CD4-positive, alpha-beta T cell treated with Interleukin-17A for 1 hour (primary cell): Measurements from ENCODE around the gene PLK3.
"Not testable (repeated sequence)": the region's sequence is repeated elsewhere in the genome, so short reads cannot be mapped to it uniquely, and the experiment has no call there.

Source experiments
- DNase-seq: peaks from one replicate; pipeline ENCODE4 v3.0.0-alpha.2; 2020

Gene PLK3

DNA sequence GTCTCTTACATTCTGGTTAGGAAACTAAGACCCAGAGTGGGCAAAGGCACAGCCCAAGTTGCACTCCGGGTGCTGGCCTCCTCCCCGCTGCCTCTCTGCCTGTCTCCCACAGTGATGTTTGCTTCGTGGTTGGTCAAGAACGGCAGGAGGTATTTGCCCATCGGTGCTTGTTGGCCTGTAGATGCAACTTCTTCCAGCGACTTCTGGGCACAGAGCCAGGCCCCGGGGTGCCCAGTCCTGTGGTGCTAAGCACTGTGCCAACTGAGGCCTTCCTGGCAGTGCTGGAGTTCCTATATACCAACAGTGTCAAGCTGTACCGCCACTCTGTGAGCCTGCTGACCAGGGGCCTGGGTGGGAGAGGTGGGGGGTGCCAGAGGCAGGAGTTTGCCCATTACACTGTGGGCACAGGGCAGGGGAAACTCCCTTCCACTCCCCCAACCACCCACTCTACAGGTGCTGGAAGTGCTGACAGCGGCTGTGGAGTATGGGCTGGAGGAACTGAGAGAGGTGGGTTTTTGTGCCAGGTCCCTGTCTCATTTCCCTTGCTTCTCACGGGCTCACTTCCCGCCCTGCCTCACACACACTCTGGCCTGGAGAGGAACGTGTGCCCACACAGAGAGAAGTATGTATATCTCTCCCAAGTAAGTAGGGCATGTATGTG lies 10.1 kb downstream of the PLK3 start:
- peak; percentile 68 for DNase-seq

DNA sequence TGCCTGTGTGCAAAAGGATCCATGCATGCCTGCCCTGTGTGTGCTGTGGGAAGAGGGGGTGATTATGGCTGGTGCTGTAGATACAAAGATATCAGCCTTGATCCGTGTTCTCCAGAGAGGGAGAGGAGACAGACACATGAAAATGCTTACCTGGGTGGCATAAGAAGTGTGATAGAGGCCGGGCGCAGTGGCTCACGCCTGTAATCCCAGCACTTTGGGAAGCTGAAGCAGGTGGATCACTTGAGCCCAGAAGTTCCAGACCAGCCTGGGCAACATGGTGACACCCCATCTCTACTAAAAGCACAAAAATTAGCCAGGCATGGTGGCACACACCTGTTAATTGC lies 10.6 kb downstream of the PLK3 start:
- DNase-seq: not testable (repeated sequence)

DNA sequence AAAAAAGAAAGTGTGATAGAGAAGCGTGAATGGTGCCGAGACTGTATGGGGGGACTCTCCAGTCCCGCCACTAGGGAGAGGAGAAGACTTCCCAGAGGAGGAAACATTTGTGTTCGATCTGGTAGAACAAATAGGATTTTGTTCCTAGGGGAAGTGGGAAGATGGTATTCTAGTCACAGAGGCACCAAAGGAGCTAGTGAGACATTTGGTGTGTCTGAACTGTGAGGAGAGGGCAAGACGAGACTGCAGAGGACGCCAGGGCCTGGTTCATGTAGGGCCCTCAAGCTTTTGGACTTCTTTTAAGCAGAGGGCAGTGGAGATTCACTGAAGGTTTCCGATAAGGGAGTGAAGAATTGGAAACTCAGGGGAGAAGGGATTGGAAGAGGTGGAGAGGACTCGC lies 11.1 kb downstream of the PLK3 start:
- peak; percentile 36 for DNase-seq

DNA sequence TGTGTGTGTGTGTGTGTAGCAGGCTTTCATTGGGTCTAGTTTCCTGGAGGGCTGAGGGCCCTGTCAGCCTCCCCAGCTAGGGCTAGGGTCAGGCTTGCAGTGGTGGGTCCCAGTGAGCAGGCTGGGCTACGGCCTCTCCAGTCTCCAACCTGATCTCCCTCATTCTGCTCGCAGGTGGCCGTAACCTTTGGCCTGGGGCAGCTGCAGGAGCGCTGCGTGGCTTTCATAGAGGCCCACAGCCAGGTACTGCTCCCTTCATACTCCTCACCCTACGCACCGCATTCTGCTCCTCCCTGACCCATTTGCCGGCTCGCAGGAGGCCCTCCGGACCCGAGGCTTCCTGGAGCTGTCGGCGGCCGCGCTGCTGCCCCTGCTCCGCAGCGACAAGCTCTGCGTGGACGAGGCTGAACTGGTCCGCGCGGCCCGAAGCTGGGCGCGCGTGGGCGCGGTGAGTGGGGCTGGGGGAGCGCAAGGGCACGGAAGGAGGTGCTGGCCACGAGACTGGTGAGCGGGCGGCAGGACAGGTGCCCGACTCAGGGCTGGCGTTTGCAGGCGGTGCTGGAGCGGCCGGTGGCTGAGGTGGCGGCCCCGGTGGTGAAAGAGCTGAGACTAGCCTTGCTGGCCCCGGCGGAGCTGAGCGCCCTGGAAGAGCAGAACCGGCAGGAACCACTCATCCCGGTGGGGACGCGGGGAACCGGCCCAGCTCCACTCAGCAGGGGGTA lies 12.8 kb downstream of the PLK3 start:
- DNase-seq: peak; percentile 28

DNA sequence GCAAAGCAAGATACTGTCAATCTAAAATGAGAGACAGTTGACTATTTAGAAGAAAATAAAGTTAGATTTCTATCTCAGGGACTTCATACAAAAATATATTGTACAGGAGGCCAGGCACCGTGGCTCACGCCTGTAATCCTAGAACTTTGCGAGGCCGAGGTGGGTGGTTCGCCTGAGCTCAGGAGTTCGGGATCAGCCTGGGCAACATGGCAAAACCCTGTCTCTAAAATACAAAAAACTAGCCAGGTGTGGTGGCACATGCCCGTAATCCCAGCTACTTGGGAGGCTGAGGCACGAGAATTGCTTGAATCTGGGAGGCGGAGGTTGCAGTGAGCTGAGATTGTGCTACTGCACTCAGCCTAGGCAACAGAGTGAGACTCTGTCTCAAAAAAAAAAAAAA lies 15.7 kb downstream of the PLK3 start:
- not testable (repeated sequence) for DNase-seq

DNA sequence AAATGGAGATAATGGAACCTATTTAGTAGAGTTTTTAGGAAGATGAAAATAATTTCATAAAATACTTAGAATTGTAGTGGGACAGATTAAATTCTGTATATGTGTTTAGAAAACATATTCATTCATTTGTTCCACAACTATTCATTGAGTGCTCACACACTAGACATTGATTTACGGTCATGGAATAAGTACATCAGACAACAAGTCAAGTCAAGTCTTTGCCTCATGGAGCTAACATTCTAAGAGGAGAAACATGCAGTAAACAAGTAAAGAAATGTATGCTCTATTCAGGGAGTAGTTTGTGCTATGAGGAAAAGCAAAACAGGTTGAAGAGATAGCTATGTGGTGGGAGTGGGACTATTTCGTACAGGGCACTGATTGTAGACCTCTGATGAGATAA lies 17.1 kb downstream of the PLK3 start:
- peak; percentile 17 for DNase-seq

DNA sequence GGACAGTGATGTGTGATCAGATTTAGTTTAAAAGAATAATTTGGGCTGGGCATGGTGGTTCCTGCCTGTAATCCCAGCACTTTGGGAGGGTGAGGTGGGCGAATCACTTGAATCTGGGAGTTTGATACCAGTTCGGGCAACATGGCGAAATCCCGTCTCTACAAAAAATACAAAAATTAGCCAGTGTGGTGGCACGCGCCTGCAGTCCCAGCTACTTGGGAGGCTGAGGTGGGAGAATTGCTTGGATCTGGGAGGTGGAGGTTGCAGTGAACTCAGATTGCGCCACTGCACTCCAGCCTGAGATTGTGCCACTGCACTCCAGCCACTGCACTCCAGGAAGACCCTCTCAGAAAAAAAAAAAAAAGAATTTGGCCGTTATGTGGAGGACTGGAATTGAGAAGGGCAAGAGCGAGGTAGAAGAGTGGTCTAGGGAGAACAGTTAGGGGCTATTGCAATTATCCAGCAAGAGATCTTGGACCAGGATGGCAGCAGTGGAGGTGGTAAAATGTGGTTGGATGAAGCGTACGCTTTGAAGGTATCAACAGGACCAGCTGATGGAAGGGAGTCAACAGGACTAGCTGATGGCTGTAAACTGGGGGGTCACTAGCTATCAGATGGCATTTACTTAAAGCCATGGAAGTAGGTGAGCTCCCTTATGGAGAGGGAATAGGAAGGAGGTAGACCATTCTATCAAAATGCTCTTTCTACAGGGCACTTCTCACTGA lies 17.8 kb downstream of the PLK3 start:
- DNase-seq: peak; percentile 21

DNA sequence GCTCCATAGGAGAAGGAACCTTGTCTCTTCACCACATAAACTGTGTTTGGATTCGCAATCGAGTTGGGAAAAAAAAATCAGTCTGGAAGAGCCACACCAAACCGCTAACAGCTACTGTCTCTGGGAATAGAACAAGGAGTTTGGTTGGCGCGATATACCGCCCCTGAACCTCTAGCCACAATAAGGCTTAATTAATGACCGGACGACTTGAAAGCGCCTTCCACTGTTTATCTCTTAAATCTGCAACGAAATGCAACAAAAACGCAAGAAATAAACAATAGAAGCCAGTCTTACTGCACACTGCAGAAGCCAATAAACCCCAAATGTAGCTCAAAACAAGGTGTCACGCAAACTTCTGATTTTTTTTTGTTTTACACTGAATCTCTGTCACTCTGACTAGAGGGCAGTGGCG lies 19.0 kb downstream of the PLK3 start:
- no peak for DNase-seq

DNA sequence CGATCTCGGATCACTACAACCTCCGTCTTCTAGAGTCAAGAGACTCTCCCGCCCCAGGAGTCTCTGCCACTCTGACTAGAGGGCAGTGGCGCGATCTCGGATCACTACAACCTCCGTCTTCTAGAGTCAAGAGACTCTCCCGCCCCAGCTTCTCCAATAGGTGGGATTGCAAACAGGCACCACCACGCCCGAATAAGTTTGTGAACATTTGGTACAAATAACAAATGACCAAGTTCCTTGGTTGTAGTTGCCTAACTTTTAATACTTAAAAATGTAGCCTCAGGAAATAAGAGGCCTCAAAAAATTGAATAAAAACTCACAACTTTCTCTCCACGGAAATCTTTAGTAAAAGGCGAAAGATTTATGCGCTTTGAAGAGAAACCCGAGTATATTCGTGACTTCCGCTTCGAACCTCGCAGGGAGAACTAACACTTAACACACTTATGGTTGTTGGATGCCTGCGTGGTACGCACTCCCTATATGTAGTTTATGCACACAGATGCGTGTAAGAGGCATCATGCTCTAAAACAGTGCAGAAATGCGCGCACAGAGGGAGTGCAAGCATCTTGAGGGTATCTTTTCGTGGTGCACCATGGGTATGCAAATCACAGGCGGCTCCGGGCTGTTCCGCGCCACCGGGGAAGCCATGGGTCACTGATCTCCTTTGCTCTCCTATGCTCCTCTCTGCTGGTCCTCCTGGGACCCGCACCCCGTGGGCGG lies 19.6 kb downstream of the PLK3 start:
- DNase-seq: peak; percentile 90

DNA sequence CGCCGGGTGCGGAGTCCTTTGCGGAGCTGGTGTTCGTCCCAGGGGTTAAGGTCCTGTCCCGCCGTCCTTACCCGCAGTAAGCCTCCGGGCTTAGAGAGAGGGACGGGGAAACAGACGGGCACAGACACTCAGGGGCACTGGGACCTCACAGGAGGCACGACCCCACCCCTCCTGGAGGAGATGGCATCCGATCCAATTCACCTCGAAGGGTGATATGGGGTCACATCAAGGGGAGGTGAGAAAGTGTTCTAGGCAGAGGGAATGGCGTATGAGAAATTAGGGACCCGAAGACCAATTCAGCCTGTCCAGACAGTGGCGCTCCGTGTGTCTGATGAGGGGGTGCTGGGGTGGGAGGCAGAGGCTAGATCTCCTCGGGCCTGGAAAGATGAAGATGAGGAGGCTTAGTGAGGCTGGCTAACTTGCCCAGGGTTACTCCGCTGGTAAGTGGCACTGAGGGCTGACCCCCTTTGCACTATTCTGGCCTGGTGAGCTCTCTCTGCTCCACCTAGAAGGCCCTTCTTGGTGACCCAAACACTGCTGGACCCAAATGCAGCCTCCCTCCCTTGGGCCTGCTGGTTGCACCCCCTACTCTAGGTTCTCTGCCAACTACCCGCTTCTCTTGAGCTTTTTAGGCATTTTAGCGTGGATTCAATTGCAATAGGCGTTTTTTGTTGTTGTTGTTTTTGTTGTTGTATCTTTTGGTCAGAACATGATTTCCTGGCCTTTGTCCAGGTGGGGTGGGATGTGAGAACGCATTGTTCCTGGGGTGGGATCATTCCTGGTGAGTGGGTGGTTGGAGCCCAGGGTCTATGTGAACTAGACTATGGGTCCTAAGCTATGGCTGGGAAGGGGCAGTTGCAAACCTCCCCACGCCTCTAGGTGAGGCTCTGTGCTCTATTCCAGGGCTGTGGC lies 20.4 kb downstream of the PLK3 start:
- peak; percentile 21 for DNase-seq

DNA sequence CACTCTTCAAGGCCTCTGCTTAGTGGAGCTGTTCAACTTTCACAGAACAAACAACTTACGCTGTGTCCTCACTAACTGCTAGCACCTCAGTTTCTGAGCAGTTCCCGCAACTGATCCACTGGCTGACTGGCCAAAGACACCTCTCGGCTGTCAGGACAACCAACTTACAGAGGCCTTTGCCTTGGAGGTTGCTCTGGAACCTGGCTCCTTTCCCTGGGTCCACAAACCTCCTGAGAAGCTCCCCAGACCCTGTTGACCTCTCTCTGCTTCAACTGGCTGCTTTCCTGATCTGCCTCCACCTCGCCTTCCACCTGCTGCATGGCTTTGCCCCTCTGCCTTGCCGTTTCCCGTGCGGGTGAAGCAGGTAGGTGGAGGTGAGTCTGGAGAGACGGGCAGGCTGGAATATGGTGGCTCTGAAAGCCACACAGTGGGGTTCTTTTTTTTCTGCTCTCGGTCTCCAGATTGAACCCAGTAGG lies 21.1 kb downstream of the PLK3 start:
- DNase-seq: peak; percentile 17

DNA sequence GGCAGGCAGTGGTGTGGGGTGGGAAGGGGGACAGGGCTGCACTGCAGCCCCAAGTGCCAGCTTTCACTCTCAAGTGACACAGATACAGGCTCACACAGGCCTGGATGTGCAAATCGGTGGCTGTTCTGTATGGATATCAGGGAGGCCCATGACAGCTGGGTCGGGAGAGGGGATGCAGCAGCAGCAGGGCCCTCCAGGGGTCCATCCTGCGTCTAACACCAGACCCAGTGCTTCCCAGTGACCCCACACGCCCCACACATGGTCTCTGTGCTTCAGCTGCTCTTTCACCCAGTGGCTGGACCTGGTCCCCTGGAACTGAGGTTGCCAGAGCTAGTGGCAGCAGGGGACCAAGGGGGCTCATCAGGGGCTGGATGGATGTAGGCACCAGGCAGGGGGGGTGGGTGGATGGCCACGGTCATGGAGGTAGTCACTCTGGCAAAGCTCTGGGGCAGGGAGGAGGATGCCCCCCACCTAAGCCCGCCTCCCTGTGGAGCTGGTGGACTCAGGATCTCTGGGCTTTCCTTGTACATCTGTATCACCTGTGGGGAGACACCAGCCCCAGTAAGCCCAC lies 22.0 kb downstream of the PLK3 start:
- DNase-seq: peak; percentile 14

DNA sequence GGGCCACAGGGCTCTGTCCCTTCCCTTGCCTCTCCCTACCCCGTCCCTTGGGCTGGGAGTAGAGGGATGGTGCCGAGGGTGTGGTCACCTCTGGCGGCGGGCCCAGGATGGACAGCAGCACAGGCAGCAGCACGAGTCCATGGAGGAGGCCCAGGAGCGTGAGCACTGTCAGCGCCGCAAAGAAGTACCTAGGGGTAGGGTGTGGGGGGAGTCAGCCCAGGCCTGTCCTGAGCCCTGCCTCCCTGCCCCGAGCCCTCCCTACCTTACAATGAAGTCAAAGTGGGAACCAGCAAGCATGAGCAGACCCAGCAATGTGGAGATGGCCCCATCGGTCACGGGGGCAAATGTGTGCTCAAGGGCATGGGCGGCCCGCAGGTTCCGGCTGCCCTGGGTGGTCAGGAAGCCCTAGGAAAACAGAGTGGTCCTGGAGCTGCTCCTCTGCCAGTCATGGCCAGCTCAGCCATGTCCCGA lies 22.8 kb downstream of the PLK3 start:
- DNase-seq: no peak

DNA sequence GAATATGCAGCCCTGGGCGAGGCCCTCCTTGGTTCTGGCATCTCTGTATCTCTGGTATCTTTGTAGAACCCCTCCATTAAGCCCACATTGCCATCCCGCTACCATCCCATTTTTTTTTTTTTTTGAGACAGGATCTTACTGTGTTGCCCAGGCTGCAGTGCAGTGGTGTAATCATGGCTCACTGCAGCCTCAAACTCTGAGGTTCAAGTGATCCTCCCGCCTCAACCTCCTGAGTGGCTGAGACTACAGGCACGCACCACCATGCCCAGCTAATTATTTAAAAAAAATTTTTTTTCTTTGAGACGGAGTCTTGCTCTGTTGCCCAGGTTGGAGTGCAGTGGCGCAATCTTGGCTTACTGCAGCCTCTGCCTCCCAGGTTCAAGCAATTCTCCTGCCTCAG lies 24.2 kb downstream of the PLK3 start:
- DNase-seq: not testable (repeated sequence)

DNA sequence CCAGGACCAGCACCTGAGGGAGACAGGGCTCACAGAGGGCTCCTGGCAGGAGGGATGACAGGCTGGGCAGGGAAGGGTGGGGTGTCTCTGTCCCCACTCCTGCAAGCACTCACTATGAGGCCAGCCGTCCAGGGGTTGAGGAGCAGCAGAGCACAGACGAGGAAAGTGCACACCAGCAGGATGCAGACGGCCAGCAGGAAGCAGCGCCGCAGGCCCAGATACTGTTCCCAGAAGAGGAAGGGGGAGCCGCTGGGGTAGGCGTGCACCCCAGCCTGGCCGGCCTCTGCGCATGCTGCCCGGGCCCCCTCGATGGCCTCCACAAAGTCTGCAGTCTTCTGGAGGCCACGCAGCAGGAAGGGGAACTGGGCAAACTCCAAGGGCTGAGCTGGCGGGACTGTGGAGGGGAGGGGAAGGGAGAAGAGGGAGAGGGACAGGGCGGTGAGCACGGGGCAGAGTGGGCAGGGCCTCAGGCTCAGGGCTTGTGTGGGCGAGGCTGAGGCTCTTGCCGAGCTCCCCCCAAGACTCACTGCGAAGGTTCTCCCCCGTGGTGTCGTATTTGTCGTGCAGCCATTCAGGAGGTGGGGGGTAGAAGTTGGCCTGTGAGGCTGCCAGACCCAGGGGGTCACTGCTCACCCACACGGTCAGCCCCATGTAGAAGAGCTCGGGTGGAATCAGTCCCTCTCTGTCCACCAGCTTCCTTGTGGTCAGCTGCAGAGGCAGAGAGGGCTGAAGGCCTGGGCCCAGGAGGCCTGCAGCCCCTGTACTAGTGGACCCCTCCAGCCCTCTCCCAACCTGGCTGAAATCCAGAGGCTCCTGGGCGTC lies 26.4 kb downstream of the PLK3 start:
- peak; percentile 9 for DNase-seq

DNA sequence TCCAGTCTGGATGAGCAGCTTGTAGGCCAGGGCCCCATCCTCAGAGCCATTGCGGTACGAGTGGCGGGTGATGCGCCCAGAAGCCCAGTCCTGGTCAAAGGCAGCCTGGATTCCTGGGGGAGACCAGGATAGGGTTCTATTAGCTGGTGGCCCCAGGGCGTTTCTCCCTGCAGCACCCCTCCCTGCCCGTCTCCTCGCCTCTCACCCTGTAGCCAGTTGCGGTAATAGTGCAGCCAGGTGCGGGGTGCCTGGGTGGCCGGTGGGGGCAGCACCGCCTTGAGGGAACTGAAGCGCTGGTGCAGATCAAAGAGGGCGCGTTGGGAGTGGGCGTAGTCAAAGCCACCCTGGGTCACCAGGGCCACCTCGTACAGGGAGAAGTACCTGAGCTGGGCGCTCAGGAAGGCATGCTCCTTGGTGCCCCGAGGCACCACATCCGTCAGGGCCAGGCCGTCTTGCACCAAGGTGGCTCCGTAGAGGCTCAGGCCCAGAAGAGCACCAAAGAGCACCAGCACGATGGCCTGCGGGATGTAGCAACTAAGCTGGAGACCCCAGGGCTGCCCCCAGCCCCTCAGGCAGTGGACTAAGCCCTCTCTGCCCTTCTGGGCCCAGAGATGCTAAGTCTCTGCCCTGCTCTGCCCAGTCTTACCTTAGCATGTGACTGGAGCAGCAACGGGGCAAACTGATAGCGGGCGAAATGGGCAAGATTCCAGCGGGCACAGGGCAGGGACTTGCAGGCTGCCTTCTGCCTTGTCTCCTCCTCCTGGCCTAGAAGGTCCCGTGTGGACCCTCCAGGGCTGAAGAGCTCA lies 27.2 kb downstream of the PLK3 start:
- DNase-seq: no peak

DNA sequence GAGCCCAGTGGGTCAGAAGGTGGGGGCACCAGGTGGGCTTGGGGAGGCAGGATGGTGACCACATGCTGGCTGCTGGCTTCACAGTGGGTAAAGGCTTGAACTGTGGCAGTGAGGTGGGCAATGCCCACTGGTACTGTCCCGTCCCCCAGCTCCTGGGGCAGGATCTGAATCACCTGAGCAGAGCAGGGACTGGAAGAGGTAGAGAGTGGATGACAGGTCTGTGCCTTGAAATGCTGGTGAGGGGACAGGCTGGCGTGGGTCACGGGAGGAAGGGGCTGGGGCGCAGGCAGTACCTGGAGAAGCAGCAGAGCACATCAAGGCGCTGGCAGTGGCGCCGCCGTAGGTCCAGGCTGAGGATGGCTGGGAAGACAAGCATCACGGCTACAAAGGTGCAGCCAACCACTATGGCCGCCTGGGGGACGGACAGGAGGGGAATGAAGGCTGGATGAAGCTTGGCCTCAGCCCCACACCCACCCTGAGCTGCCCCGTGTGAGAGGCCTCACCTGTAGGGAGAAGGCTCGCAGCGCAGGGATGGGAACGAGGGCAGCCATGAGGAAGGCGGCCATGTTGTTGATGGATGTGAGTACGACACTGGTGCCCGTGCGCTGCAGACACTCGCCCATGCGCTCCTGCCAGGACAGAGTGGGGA lies 27.9 kb downstream of the PLK3 start:
- DNase-seq: no peak

DNA sequence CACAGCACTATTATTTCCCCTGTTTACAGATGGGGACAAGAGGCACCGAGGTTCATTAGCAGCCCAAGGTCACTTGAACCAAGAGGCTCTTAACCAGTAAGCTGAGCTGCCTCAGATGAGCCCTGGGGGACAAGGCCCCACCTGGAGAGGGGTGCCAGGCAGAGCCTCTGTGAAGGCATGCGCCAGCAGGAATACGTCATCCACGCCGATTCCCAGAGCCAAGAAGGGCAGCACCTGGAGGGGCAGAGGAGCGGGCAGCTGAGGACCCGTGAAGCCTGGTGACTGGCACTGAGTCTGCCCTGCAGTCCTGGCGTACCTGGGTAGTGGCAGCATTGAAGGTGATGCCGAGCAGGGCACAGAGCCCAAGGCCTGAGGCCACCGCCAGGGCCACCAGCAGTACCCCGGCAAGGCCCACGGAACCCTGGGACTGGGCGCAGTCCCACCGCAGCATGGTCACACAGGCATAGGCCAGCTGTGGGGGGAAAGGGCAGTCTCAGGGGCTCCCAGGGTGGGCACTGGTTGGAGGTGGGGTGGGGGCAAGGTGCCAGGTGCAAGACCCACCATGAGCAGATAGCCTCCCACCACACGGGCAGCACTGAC lies 28.8 kb downstream of the PLK3 start:
- no peak for DNase-seq
